HG03342 (cell line): ENCODE measurements around the gene PDGFA.

ENCODE experiments used
- ATAC-seq: cut with Tn5 transposase; IDR thresholded peaks from one replicate; pipeline ENCODE4 v1.9.1; 2021; ENCODE audit warnings: mild to moderate bottlenecking, moderate library complexity; ENCODE audit not compliant: unreplicated experiment

Gene PDGFA

DNA sequence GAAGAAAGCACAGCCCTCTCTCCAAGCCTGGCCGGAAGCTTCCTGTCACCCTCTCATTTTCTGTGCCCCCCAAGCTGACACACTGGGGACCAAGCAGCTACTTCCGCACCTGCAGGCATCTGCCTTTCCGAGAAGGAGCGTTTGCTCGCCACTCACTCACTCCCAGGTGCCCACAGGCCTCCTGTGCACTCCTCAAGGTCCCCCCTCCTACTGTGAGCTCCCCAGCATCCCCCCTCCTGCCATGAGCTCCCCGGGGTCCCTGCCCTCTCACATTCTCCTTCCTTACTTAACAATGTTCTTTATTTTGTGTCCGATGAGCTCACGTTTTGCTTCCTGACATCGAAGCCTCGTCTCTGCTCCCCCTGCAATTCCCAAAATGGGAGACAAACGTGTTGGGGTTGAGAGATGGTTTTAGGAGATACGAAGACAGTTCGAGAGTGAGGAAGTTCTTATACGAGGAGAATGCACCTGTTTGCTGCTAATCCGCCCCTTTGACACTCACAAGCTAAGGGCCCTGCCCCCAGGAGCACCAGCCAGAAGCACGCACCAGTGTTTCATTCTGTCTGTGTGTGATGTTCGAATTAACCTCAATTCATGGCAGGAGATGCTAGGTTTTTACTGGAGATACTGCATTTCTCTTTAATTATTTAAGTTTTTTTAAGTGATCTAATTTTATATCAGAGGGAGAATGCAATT lies 70.2 kb downstream of the PDGFA start:
- ATAC-seq: no peak

DNA sequence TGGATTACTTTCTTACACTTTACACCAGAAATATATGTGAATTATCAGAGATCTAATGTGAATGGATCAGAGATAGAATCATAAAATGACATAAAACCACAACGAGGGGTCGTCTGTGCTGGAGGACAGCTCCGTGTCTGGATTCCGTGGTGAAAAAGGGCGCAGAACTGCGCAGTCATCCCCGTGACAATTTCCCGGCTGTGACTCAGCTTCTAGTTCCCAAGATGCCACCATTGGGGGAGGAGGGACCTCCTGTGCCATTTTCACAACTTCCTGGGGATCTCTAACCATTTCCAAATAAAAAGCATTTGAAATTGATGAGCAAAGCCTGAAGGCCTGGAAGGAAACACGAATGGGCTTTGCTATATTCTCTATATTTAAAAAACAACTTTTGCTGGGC lies 72.1 kb downstream of the PDGFA start:
- no peak for ATAC-seq
